Fibroblast of lung (primary cell): ENCODE measurements around the gene ADAP1. TPM values are rescaled to one million over a fixed set of nuclear protein-coding genes. Genes with fewer than 3 reads are reported as not detected.

Experiments used
- DNase-seq, 2 donors: peaks; one replicate each; pipeline versions ENCODE4 v3.0.0 to v3.0.0-alpha.2; 2010; ENCODE audit warnings: low read depth in 2 of 2
- H2AFZ ChIP-seq: 2 replicates; pipeline ENCODE4 v1.5.1; 2012; ENCODE audit warnings: low read length, control low read depth, inconsistent platforms
- H3K27ac ChIP-seq: 2 replicates; pipeline ENCODE4 v1.5.1; 2011; ENCODE audit warnings: low read length, control low read depth; ENCODE audit not compliant: insufficient read depth
- H3K27me3 ChIP-seq: 2 replicates; pipeline ENCODE4 v1.5.1; 2011; ENCODE audit warnings: mild to moderate bottlenecking, low read length; ENCODE audit not compliant: control insufficient read depth, insufficient read depth
- H3K36me3 ChIP-seq: 2 replicates; pipeline ENCODE4 v1.5.1; 2011; ENCODE audit warnings: low read length; ENCODE audit not compliant: control insufficient read depth, insufficient read depth
- H3K4me1 ChIP-seq: 2 replicates; pipeline ENCODE4 v1.5.1; 2011; ENCODE audit warnings: low read length; ENCODE audit not compliant: control insufficient read depth, insufficient read depth; ENCODE audit errors: extremely low read depth
- H3K4me2 ChIP-seq: 2 replicates; pipeline ENCODE4 v1.5.1; 2011; ENCODE audit warnings: low read length, control low read depth; ENCODE audit not compliant: insufficient read depth; ENCODE audit errors: extremely low read depth
- H3K4me3 ChIP-seq, 4 experiments: fragments of 200-600 bp in 1 of 4; sonication (generic) in 1 of 4; replicated peaks in 1 of 4; 2 replicates each; pipeline ENCODE4 v1.5.1; 2011 to 2016; ENCODE audit warnings: low read length in 4 of 4, low read depth in 3 of 4, mild to moderate bottlenecking in 3 of 4, control low read depth in 2 of 4, inconsistent platforms in 1 of 4, mixed read lengths in 1 of 4; ENCODE audit not compliant: insufficient read depth in 1 of 4; ENCODE audit errors: control extremely low read depth in 1 of 4
- H3K79me2 ChIP-seq: 2 replicates; pipeline ENCODE4 v1.5.1; 2012; ENCODE audit warnings: mild to moderate bottlenecking, low read length, inconsistent platforms; ENCODE audit not compliant: control insufficient read depth, insufficient read depth
- H3K9ac ChIP-seq: 2 replicates; pipeline ENCODE4 v1.5.1; 2011; ENCODE audit warnings: mild to moderate bottlenecking, low read length, control low read depth; ENCODE audit not compliant: insufficient read depth
- H3K9me3 ChIP-seq: 2 replicates; pipeline ENCODE4 v1.5.1; 2012; ENCODE audit warnings: low read depth, low read length; ENCODE audit not compliant: control insufficient read depth, insufficient read depth
- H4K20me1 ChIP-seq: 2 replicates; pipeline ENCODE4 v1.5.1; 2011; ENCODE audit warnings: low read length; ENCODE audit not compliant: control insufficient read depth, insufficient read depth; ENCODE audit errors: extremely low read depth
- EZH2 ChIP-seq: IDR thresholded peaks from 2 replicates; pipeline ENCODE4 v1.5.1; 2012; ENCODE audit warnings: low read length, control low read depth, mild to moderate bottlenecking; ENCODE audit errors: missing control alignments
- polyA plus RNA-seq, 2 donors: library from polyadenylated mRNA; depleted of rRNA in 1 of 2; stranded (reverse) in 1 of 2; unstranded in 1 of 2; fragments of >200 nt; gene quantifications; 2 replicates each; pipeline ENCODE4 v1.2.1, GENCODE V29; 2011 to 2012; ENCODE audit warnings: missing spikeins in 1 of 2
- total RNA-seq: library from RNA; depleted of rRNA; stranded (reverse); fragments of >200 nt; gene quantifications from 2 replicates; pipeline ENCODE4 v1.2.1, GENCODE V29; 2014
- TF ChIP-seq, protein P1 (sequence below), 2 donors: IDR thresholded peaks in 1 of 2; conservative IDR thresholded peaks in 1 of 2; 1 replicate in 1 of 2; 2 replicates in 1 of 2; pipeline ENCODE4 v1.5.1; 2011 to 2012; ENCODE audit warnings: low read length in 2 of 2, control low read depth in 1 of 2, inconsistent platforms in 1 of 2, low read depth in 1 of 2, mild to moderate bottlenecking in 1 of 2

Gene ADAP1
- total and polyA plus RNA-seq, 2 donors (not counting 1 experiment from before 2014, with no cell fraction given): 1.1 to 2.3 TPM

GRCh38 chr7:867406-868188, 86.9 kb downstream of the ADAP1 start:
- peak overlapping the region; percentile 72 for H3K9ac ChIP-seq
- no peak for TF ChIP-seq EZH2
- TF ChIP-seq, protein P1, sequence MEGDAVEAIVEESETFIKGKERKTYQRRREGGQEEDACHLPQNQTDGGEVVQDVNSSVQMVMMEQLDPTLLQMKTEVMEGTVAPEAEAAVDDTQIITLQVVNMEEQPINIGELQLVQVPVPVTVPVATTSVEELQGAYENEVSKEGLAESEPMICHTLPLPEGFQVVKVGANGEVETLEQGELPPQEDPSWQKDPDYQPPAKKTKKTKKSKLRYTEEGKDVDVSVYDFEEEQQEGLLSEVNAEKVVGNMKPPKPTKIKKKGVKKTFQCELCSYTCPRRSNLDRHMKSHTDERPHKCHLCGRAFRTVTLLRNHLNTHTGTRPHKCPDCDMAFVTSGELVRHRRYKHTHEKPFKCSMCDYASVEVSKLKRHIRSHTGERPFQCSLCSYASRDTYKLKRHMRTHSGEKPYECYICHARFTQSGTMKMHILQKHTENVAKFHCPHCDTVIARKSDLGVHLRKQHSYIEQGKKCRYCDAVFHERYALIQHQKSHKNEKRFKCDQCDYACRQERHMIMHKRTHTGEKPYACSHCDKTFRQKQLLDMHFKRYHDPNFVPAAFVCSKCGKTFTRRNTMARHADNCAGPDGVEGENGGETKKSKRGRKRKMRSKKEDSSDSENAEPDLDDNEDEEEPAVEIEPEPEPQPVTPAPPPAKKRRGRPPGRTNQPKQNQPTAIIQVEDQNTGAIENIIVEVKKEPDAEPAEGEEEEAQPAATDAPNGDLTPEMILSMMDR (conservative IDR thresholded peaks at IDR 0.05 in 1 of 2, IDR thresholded peaks at IDR 0.05 in 1 of 2; ENCODE audit: low read depth in 1 of 2, low read length in 2 of 2): peak in 1 of 2 donors; percentile 16

DNA sequence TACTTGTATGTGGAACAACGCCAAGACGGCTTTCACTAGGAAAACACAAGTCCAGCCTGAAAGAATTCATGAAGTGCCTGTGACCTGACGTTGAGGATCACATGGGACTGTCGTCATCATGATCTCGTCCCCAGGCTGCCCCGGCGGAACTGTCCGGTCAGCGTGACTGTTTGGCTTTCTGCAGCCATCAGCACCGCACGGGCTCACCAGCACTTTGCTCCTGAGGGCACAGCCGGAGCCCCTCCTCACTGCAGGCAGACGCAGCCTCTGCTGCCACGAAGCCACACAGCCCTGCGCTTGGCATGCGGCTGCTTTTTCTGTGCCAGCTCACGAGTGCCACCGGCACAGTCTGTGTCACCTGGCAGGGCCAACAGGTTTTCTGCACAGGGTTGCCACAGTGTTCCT, 87.5 kb downstream of the ADAP1 start:
- peaks cover 14% of the 10 kb centered on the region for H3K79me2 ChIP-seq
- peak overlapping the region in 2 of 4 experiments; percentile 10 to 25 for H3K4me3 ChIP-seq
- H3K27me3 ChIP-seq: no peaks in the 10 kb centered on the region
- H3K9me3 ChIP-seq: no peaks in the 10 kb centered on the region
- peak; percentile 62 to 98 for DNase-seq
- H3K4me1 ChIP-seq: peaks cover 11% of the 10 kb centered on the region
- H3K36me3 ChIP-seq: peaks cover 18% of the 10 kb centered on the region
- H4K20me1 ChIP-seq: no peaks in the 10 kb centered on the region
- H3K4me2 ChIP-seq: peak overlapping the region; percentile 60
- peak overlapping the region; percentile 72 for H3K9ac ChIP-seq
- TF ChIP-seq, protein P1 (conservative IDR thresholded peaks at IDR 0.05 in 1 of 2, IDR thresholded peaks at IDR 0.05 in 1 of 2; ENCODE audit: low read depth in 1 of 2, low read length in 2 of 2): no peak
- TF ChIP-seq EZH2: no peak
- H2AFZ ChIP-seq: no peak overlapping the region
- peak overlapping the region; percentile 95 for H3K27ac ChIP-seq

More at GRCh38 chr7:867406-868188, 86.9 kb downstream of the ADAP1 start:
- H3K27me3 ChIP-seq: no peaks in the 10 kb centered on the region
- H3K27ac ChIP-seq: peak overlapping the region; percentile 95
- no peaks in the 10 kb centered on the region for H4K20me1 ChIP-seq
- peaks cover 14% of the 10 kb centered on the region for H3K79me2 ChIP-seq
- peak; percentile 53 to 90 for DNase-seq
- H3K36me3 ChIP-seq: peaks cover 23% of the 10 kb centered on the region
- no peaks in the 10 kb centered on the region for H3K9me3 ChIP-seq
- H3K4me2 ChIP-seq: peak overlapping the region; percentile 60
- H2AFZ ChIP-seq: no peak overlapping the region
- H3K4me3 ChIP-seq: peak overlapping the region in 2 of 4 experiments; percentile 10 to 25
- H3K4me1 ChIP-seq: peaks cover 11% of the 10 kb centered on the region

DNA sequence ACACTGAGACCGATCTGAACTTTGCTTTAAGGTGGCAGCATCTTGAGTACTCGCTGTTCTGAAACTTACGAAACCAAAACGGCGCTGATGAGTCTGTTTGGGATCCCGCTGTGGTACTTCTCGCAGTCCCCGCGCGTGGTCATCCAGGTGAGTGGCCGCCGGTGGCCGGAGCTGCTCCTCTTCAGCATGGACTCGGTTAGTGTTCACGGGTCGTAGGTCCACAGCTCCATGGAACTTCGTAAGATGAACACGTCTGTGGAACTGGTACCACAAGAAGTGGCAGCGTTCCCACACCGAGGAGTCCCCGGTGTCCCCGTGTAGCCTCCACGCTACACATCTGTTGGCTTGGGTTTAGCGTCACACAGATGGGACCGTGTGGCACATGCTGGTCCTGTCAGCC, 88.6 kb downstream of the ADAP1 start:
- Histone ChIP-seq H3K36me3 (peaks cover 25% of the 10 kb centered on the region), H3K79me2 (peaks cover 14% of the 10 kb centered on the region)
- DNase-seq: no peak

More for the DNA sequence above, 88.6 kb downstream of the ADAP1 start:
- no peak overlapping the region for H3K9ac ChIP-seq
- H3K27me3 ChIP-seq: no peaks in the 10 kb centered on the region
- no peaks in the 10 kb centered on the region for H3K9me3 ChIP-seq
- no peak for TF ChIP-seq EZH2
- TF ChIP-seq, protein P1 (conservative IDR thresholded peaks at IDR 0.05 in 1 of 2, IDR thresholded peaks at IDR 0.05 in 1 of 2; ENCODE audit: low read depth in 1 of 2, low read length in 2 of 2): no peak
- peaks cover 11% of the 10 kb centered on the region for H3K4me1 ChIP-seq
- no peaks in the 10 kb centered on the region for H4K20me1 ChIP-seq
- H3K4me2 ChIP-seq: no peak overlapping the region
- no peak overlapping the region for H3K4me3 ChIP-seq
- H3K27ac ChIP-seq: peak overlapping the region; percentile 95
- no peak overlapping the region for H2AFZ ChIP-seq
